ENCODE results near the gene DAZAP2.

DNA sequence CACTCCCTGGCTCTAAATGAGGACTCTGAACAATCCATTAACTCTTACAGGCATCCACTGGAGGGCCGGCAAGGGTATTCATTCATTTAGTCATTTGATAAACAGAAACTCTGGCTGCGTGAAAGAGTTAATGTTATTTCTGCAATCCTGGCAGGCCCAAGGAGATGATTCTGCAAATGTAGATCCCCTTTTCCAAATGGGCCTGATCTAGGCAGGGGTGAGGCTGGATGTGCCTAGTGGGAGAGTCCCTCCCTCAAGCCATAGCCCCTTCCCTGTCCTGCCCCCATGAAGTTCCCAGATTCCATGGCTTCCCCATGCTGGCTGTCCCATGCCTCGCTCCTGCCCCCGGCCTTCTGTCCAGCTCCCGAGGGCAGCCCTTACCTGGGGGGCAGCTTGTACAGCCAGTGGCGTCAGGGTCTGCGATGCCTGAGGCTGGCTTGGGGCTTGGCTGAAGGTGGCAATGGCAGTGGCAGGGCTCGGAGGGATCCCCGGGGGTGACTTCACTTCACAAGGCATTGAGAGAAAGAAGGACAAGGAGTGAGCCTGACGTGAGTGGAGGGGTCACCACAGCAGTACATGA is 39.2 kb upstream of the DAZAP2 start:
- TF ChIP-seq, protein P1, sequence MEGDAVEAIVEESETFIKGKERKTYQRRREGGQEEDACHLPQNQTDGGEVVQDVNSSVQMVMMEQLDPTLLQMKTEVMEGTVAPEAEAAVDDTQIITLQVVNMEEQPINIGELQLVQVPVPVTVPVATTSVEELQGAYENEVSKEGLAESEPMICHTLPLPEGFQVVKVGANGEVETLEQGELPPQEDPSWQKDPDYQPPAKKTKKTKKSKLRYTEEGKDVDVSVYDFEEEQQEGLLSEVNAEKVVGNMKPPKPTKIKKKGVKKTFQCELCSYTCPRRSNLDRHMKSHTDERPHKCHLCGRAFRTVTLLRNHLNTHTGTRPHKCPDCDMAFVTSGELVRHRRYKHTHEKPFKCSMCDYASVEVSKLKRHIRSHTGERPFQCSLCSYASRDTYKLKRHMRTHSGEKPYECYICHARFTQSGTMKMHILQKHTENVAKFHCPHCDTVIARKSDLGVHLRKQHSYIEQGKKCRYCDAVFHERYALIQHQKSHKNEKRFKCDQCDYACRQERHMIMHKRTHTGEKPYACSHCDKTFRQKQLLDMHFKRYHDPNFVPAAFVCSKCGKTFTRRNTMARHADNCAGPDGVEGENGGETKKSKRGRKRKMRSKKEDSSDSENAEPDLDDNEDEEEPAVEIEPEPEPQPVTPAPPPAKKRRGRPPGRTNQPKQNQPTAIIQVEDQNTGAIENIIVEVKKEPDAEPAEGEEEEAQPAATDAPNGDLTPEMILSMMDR (IDR thresholded peaks at IDR 0.05), result no peak
- TF ChIP-seq POLR2AphosphoS5 (IDR thresholded peaks at IDR 0.05) (no peak), POLR2A (IDR thresholded peaks at IDR 0.05) (no peak)

All from suprapubic skin (tissue), 4 donors.